ENCODE data around the gene ETFDH. TPM values are rescaled to one million over a fixed set of nuclear protein-coding genes. Genes with fewer than 3 reads are reported as not detected.

Gene ETFDH
- polyA plus RNA-seq, 1 donor (not counting 4 experiments of a cell fraction or from before 2014, with no cell fraction given), result 25.5 TPM

DNA sequence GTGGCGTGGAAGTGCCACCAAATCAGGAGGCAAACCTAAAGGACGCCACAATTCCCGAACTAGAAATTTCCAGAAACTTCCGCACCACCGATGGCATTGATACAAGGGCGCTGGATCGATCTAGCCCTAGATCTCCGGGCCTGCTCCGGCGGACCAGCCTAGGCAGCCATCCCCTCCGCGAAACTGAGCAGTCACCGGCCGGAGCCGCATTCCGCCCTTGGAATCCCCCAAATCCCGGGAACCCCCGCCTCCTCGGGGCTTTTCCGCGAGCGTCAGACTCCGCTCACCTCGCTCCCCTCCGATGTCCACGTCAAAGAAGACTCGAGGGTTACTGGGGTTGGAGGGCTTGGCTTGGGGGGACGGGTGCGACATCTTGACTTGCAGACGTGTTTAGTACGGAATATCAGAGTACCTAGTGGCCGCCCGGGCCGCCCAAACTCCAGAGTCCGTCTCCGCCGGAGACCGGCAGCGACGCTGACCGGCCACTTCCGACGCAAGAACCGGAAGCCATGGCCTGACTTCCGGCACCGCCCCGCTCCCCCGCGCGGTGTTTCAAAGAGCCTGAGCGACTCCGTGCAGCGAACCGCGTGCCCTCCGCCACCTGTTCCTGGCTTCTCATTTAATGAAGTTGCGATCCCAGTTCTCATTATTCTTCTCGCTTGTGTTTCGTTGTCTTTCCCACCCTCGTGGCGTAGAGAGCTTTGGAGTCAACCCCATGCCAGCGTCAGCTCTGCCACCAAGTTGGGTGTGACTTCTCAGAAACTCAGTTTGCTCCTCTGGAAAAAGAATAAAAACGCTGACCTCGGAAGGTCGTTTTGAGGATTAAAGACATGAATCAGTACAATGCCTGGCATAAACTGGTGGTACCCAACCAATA lies 51.1 kb downstream of the ETFDH start, which contains the start of gene PPID:
PPID (minus strand) TSS at position 480 of the 877 bp plus-strand sequence; CDS start at position 372, 108 bp downstream.
- Histone ChIP-seq H3K9me3 (ENCODE audit: control insufficient read depth, low read depth, low read length) (no peaks in the 10 kb centered on the region), H3K36me3 (ENCODE audit: control insufficient read depth in 2 of 2, extremely low read depth in 1 of 2, insufficient read depth in 2 of 2, low read length in 2 of 2) (peaks cover 5 to 12% of the 10 kb centered on the region in 2 experiments), H3K27me3 (ENCODE audit: control insufficient read depth, extremely low read depth, insufficient read depth, low read length) (no peaks in the 10 kb centered on the region), H3K27ac (ENCODE audit: control insufficient read depth, insufficient read depth, low read length) (peak within 1 kb of the TSS; percentile 94), H2AFZ (ENCODE audit: control insufficient read depth, low read length) (peak within 1 kb of the TSS; percentile 71), H3K4me1 (ENCODE audit: control insufficient read depth, extremely low read depth, insufficient read depth, low read length) (peaks cover 3% of the 10 kb centered on the region), H3K4me3 (ENCODE audit: control insufficient read depth in 2 of 3, extremely low read depth in 1 of 3, insufficient read depth in 2 of 3, low read depth in 1 of 3, low read length in 3 of 3) (peak within 1 kb of the TSS; percentile 74 to 97 (median 97)), H4K20me1 (ENCODE audit: control insufficient read depth, extremely low read depth, insufficient read depth, low read length) (no peaks in the 10 kb centered on the region), H3K79me2 (ENCODE audit: control insufficient read depth, insufficient read depth, low read length) (peaks cover 30% of the 10 kb centered on the region), H3K9me1 (ENCODE audit: control insufficient read depth, extremely low read depth, insufficient read depth, low read length) (no peaks in the 10 kb centered on the region), H3K9ac (ENCODE audit: control insufficient read depth, extremely low read depth, insufficient read depth, low read length) (peak within 1 kb of the TSS; percentile 97), H3K4me2 (ENCODE audit: control insufficient read depth, extremely low read depth, insufficient read depth, low read depth, low read length) (peak within 1 kb of the TSS; percentile 100)
- dilution Hi-C loops (cut with MboI; ENCODE audit: extremely low pct_ligation_motif_present, low sequenced_read_pairs), result no loop called here
- DNase-seq (ENCODE audit: low read depth, low spot score) (no peak), FAIRE-seq (peak; percentile 36)
- no peak for TF ChIP-seq EZH2 (IDR thresholded peaks at IDR 0.05; ENCODE audit: low read length)
- TF ChIP-seq, protein P1, sequence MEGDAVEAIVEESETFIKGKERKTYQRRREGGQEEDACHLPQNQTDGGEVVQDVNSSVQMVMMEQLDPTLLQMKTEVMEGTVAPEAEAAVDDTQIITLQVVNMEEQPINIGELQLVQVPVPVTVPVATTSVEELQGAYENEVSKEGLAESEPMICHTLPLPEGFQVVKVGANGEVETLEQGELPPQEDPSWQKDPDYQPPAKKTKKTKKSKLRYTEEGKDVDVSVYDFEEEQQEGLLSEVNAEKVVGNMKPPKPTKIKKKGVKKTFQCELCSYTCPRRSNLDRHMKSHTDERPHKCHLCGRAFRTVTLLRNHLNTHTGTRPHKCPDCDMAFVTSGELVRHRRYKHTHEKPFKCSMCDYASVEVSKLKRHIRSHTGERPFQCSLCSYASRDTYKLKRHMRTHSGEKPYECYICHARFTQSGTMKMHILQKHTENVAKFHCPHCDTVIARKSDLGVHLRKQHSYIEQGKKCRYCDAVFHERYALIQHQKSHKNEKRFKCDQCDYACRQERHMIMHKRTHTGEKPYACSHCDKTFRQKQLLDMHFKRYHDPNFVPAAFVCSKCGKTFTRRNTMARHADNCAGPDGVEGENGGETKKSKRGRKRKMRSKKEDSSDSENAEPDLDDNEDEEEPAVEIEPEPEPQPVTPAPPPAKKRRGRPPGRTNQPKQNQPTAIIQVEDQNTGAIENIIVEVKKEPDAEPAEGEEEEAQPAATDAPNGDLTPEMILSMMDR (optimal IDR thresholded peaks at IDR 0.05 in 1 of 3, IDR thresholded peaks at IDR 0.05 in 1 of 3, conservative IDR thresholded peaks at IDR 0.05 in 1 of 3; ENCODE audit: extremely low read depth in 1 of 3, insufficient read depth in 2 of 3, low read length in 3 of 3), result no peak

DNA sequence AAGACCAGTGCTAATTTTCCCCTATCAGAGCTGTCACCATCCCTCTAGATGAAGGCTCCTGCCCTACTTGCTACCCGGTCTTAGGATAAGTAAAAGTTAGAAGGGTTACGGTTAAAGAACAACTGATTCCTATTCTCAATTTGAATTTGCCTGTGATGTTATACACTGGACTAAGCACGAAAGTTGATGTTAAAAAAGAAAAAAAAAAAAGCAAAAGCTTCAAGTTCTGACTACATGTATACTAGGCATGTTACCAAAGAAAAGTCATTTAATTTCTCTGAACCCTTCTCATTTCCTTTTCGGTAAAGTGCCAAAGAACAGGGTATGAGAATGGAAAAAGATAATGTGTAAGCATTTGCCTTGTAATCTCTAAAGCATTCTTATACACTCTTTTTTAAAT lies 52.5 kb downstream of the ETFDH start:
- DNase-seq (ENCODE audit: low read depth, low spot score), result no peak
- Histone ChIP-seq H3K79me2 (ENCODE audit: control insufficient read depth, insufficient read depth, low read length) (peaks cover 28% of the 10 kb centered on the region), H4K20me1 (ENCODE audit: control insufficient read depth, extremely low read depth, insufficient read depth, low read length) (no peaks in the 10 kb centered on the region), H3K27me3 (ENCODE audit: control insufficient read depth, extremely low read depth, insufficient read depth, low read length) (no peaks in the 10 kb centered on the region), H3K9me3 (ENCODE audit: control insufficient read depth, low read depth, low read length) (no peaks in the 10 kb centered on the region), H3K36me3 (ENCODE audit: control insufficient read depth in 2 of 2, extremely low read depth in 1 of 2, insufficient read depth in 2 of 2, low read length in 2 of 2) (peaks cover 4 to 7% of the 10 kb centered on the region in 2 experiments), H3K9ac (ENCODE audit: control insufficient read depth, extremely low read depth, insufficient read depth, low read length) (no peak overlapping the region), H3K27ac (ENCODE audit: control insufficient read depth, insufficient read depth, low read length) (no peak overlapping the region), H2AFZ (ENCODE audit: control insufficient read depth, low read length) (no peak overlapping the region), H3K4me2 (ENCODE audit: control insufficient read depth, extremely low read depth, insufficient read depth, low read depth, low read length) (no peak overlapping the region), H3K4me1 (ENCODE audit: control insufficient read depth, extremely low read depth, insufficient read depth, low read length) (peaks cover 3% of the 10 kb centered on the region), H3K9me1 (ENCODE audit: control insufficient read depth, extremely low read depth, insufficient read depth, low read length) (no peaks in the 10 kb centered on the region), H3K4me3 (ENCODE audit: control insufficient read depth in 2 of 3, extremely low read depth in 1 of 3, insufficient read depth in 2 of 3, low read depth in 1 of 3, low read length in 3 of 3) (no peak overlapping the region)
- no peak for TF ChIP-seq EZH2 (IDR thresholded peaks at IDR 0.05; ENCODE audit: low read length)
- TF ChIP-seq, protein P1 (optimal IDR thresholded peaks at IDR 0.05 in 1 of 3, IDR thresholded peaks at IDR 0.05 in 1 of 3, conservative IDR thresholded peaks at IDR 0.05 in 1 of 3; ENCODE audit: extremely low read depth in 1 of 3, insufficient read depth in 2 of 3, low read length in 3 of 3), result no peak
- FAIRE-seq, result no peak
- dilution Hi-C loops (cut with MboI; ENCODE audit: extremely low pct_ligation_motif_present, low sequenced_read_pairs), result no loop called here

All from keratinocyte (primary cell).